Measurements from ENCODE around the gene AGAP2. TPM values are rescaled to one million over a fixed set of nuclear protein-coding genes. Genes with fewer than 3 reads are reported as not detected.

AGAP2 gene
- total RNA-seq, 1 experiment from 2014 or later, result 0.40 TPM

- Histone ChIP-seq H3F3A (ENCODE audit: low read length, unreplicated experiment) (peaks cover 4% of the 10 kb centered on the region), H4K20me1 (ENCODE audit: low read length) (no peaks in the 10 kb centered on the region), H3K4me3 (ENCODE audit: low read length) (no peak overlapping the region), H3K79me2 (ENCODE audit: low read length) (no peaks in the 10 kb centered on the region), H3K36me3 (ENCODE audit: low read depth, low read length) (peaks cover 2% of the 10 kb centered on the region; the same call in 1 of the 2 replicates), H3K9ac (ENCODE audit: low read length) (no peak overlapping the region), H3K27ac (ENCODE audit: low read length) (no peak overlapping the region), H3K27me3 (ENCODE audit: low read length) (peaks cover 26% of the 10 kb centered on the region), H2AFZ (ENCODE audit: low read length) (no peak overlapping the region), H3K9me2 (replicated peaks; ENCODE audit: low read length) (no peaks in the 10 kb centered on the region), H3K9me3 (ENCODE audit: low read length) (no peaks in the 10 kb centered on the region), H3K4me2 (ENCODE audit: low read length) (no peak overlapping the region), H3K4me1 (ENCODE audit: insufficient read depth, low read length) (peaks cover 7% of the 10 kb centered on the region)
- no peak for TF ChIP-seq EZH2 (IDR thresholded peaks at IDR 0.05; ENCODE audit: low read length, unreplicated experiment)
- TF ChIP-seq CTCF (conservative IDR thresholded peaks at IDR 0.05; ENCODE audit: low read depth, low read length), result peak; percentile 20; the same call in 1 of the 2 replicates
- intact Hi-C loops (cut with micrococcal nuclease), result no loop called here
- ChIA-PET CTCF (no interaction called here), POLR2A (ENCODE audit: unreplicated experiment) (no interaction called here)
- no TSS peak for BruUV-seq (replicated peaks)
- peak; percentile 19 for DNase-seq
- no peak for ATAC-seq
Observed at GRCh38 chr12:57741844-57742738, 3.5 kb upstream of the AGAP2 start.

- no peaks in the 10 kb centered on the region for H4K20me1 ChIP-seq (ENCODE audit: low read length)
- no TSS peak for BruUV-seq (replicated peaks)
- H3K27ac ChIP-seq (ENCODE audit: low read length), result no peak overlapping the region
- H3K79me2 ChIP-seq (ENCODE audit: low read length), result no peaks in the 10 kb centered on the region
- no peak overlapping the region for H3K4me3 ChIP-seq (ENCODE audit: low read length)
- no peaks in the 10 kb centered on the region for H3K36me3 ChIP-seq (ENCODE audit: low read depth, low read length)
- ChIA-PET POLR2A (ENCODE audit: unreplicated experiment) (no interaction called here), CTCF (no interaction called here)
- intact Hi-C loops (cut with micrococcal nuclease), result no loop called here
- ATAC-seq (no peak), DNase-seq (no peak)
- H2AFZ ChIP-seq (ENCODE audit: low read length), result no peak overlapping the region
- H3K9me2 ChIP-seq (replicated peaks; ENCODE audit: low read length), result no peaks in the 10 kb centered on the region
- peaks cover 33% of the 10 kb centered on the region for H3K27me3 ChIP-seq (ENCODE audit: low read length)
- TF ChIP-seq EZH2phosphoT487 (IDR thresholded peaks at IDR 0.05; ENCODE audit: borderline replicate concordance, low read length), result no peak
- no peak for TF ChIP-seq EZH2 (IDR thresholded peaks at IDR 0.05; ENCODE audit: low read length, unreplicated experiment)
- TF ChIP-seq CTCF (conservative IDR thresholded peaks at IDR 0.05; ENCODE audit: low read depth, low read length), result no peak
- peaks cover 4% of the 10 kb centered on the region for H3F3A ChIP-seq (ENCODE audit: low read length, unreplicated experiment)
- H3K9me3 ChIP-seq (ENCODE audit: low read length), result no peaks in the 10 kb centered on the region
- H3K4me1 ChIP-seq (ENCODE audit: insufficient read depth, low read length), result peaks cover 12% of the 10 kb centered on the region
- no peak overlapping the region for H3K9ac ChIP-seq (ENCODE audit: low read length)
- H3K4me2 ChIP-seq (ENCODE audit: low read length), result no peak overlapping the region
Observed at GRCh38 chr12:57741413-57741789, 2.9 kb upstream of the AGAP2 start.

All from PC-3 (cell line).